UCSD-AML1 (cell line): ENCODE results near the gene SCAPER.
A peak's percentile ranks its signal among the peaks of the same experiment; 100 is the strongest.
"Not testable (repeated sequence)": the region's sequence is repeated elsewhere in the genome, so short reads cannot be mapped to it uniquely, and the experiment has no call there.

Experiments
- DNase-seq: peaks from one replicate; lab custom pipeline; 2025; ENCODE audit not compliant: unreplicated experiment; lab: John Stamatoyannopoulos, UW

The SCAPER gene

GRCh38 chr15:76905855-76906254, 715 bp upstream of the SCAPER start:
- no peak for DNase-seq

DNA sequence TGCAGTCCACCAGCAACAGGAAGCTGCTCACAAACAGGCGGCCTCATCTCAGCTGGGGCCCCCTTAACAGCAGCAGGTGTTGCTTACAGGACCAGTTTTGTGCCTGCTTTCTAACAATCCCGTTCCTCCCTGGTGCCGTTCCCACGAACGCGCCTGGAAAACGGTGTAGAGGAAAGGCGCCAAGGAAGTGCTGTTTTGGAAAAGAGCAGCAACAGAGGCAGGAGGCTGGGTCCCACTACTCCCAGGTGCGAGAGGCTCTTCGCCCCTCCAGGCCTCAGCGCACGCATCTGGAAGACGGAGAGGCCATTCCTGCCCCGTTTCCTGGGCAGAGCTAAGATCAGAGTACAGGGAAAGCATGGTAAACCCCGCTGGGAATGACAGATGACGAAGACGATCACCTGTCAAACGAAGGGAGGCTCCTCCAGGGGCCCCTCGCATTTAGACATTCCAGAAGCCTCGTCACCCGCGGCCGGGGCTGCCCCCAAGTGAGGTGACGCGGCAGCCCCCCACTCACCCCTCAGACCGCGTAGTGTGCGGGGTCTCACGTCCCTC, 603 bp downstream of the SCAPER start:
- DNase-seq, result peak; percentile 41

GRCh38 chr15:76903251-76903681, 1.9 kb downstream of the SCAPER start:
- DNase-seq, result no peak

GRCh38 chr15:76901965-76902364, 3.2 kb downstream of the SCAPER start:
- DNase-seq, result no peak

- DNase-seq, result not testable (repeated sequence)
These were observed 5.2 kb downstream of the SCAPER start for GRCh38 chr15:76899931-76900310.

GRCh38 chr15:76899176-76899930, 5.8 kb downstream of the SCAPER start:
- DNase-seq, result not testable (repeated sequence)

GRCh38 chr15:76898102-76898501, 7.0 kb downstream of the SCAPER start:
- no peak for DNase-seq

DNA sequence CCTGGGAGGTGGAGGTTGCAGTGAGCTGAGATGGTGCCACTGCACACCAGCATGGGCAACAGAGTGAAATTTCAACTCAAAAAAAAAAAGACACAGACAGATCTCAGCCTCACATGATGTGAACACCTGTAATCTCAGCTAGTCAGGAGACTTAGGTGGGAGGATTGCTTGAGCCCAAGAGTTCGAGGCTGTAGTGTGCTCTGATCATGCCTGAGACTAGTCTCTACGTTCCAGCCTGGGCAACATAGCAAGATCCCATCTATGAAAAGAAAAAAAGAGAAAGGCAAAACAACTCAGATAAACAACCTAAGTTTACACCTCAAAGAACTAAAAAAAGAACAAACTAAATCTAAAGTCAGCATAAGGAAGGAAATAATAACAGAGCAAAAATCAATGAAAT, 11.0 kb downstream of the SCAPER start:
- no peak for DNase-seq

GRCh38 chr15:76892836-76893235, 12.3 kb downstream of the SCAPER start:
- not testable (repeated sequence) for DNase-seq

DNA sequence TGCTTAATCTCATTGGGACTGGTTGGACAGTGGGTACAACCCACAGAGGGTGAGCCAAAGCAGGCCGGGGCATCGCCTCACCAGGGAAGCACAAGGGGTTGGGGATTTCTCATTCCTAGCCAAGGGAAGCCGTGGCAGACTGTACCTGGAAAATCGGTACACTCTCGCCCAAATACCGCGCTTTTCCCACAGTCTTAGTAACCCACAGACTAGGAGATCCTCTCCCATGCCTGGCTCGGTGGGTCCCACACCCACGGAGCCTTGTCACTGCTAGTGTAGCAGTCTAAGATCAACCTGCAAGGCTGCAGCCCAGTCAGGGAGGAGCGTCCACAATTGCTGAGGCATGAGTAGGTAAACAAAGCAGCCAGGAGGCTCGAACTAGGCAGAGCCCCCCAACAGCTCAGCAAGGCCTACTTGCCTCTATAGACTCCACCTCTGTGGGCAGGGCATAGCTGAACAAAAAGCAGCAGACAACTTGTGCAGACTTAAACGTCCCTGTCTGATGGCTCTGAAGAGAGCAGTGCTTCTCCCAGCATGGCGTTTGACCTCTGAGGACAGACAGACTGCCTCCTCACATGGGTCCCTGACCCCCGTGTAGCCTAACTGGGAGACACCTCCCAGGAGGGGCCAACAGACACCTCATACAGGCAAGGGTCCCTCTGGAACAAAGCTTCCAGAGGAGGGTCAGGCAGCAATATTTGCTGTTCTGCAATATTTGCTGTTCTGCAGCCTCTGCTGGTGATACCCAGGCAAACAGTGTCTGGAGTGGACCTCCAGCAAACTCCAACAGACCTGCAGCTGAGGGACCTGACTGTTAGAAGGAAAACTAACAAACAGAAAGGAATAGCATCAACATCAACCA, 17.6 kb downstream of the SCAPER start:
- DNase-seq, result not testable (repeated sequence)

GRCh38 chr15:76885212-76885611, 19.9 kb downstream of the SCAPER start:
- no peak for DNase-seq

GRCh38 chr15:76875911-76876310, 29.2 kb downstream of the SCAPER start:
- no peak for DNase-seq

DNA sequence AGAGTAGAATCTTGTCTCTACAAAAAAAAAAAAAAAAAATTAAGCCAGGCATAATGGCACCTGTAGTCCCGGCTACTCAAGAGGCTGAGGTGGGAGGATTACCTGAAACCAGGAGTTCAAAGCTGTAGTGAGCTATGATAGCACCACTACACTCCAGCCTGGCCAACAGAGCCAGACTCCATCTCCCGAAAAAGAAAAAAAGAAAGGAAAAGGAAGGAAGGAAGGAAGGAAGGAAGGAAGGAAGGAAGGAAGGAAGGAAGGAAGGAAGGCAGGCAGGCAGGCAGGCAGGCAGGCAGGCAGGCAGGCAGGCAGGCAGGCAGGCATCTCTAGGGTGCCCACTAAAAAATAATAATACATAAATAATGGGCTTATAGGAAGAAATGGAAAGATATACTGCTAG, 32.1 kb downstream of the SCAPER start:
- DNase-seq, result not testable (repeated sequence)

GRCh38 chr15:76871930-76872329, 33.2 kb downstream of the SCAPER start:
- DNase-seq, result no peak

DNA sequence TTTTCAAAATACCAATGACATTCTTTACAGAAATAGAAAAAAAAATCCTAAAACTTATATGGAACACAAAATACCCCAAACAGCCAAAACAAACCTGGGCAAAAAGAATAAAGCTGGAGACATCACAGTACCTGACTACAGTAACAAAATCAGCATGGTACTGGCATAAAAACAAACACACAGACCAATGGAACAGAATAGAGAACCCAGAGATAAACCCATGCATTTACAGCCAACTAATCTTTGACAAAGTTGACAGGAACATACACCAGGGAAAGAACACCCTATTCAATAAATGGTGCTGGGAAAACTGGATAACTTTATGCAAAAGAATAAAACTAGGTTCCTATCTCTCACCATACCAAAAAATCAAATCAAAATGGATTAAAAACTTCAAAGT, 36.4 kb downstream of the SCAPER start:
- no peak for DNase-seq

GRCh38 chr15:76866716-76867321, 38.3 kb downstream of the SCAPER start:
- DNase-seq, result no peak

GRCh38 chr15:76866008-76866407, 39.1 kb downstream of the SCAPER start:
- no peak for DNase-seq

- no peak for DNase-seq
These were observed 39.6 kb downstream of the SCAPER start for GRCh38 chr15:76865548-76865991.

DNA sequence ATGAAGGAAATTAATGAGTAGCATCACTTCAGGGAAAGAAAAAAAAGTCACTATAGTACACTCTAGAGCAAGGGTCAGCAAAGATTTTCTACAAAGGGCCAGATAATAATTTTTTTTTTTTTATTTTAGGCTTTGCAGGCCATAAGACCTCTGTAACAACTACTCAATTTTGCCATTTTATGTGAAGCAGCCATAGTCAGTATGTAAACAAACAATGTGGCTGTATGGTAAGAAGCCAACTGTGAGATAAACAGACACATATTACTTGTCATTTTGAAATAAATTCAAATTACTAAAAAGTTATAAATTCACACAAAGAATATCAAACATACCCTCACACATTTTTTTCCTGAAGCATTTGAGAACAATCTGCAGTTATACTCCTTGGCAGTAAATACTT, 40.6 kb downstream of the SCAPER start:
- no peak for DNase-seq

DNA sequence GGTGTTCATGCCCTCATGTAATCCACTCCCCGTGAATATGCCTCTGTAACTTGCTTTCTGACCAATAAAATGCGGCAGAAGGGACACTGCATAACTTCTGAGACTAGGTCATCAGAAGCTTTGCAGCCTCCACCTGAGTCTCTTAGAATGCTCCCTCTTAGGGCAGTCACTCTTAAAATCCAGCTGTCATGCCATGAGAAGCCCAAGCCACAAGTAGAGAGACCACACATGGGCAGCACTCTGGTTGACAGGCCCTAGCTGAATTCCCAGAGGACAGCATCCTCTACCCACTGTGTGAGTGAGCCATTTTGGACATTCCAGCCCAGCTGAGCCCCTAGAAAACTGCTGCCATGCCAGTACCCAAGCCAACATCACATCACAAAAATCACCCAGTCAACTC, 41.4 kb downstream of the SCAPER start:
- DNase-seq, result no peak

GRCh38 chr15:76863123-76863522, 42.0 kb downstream of the SCAPER start:
- DNase-seq, result no peak
